Measurements from ENCODE around the gene ZFHX2.
"Not testable (repeated sequence)": the region's sequence is repeated elsewhere in the genome, so short reads cannot be mapped to it uniquely, and the experiment has no call there.

Gene ZFHX2

GRCh38 chr14:23551266-23552028, at the start of gene ZFHX2:
ZFHX2 (minus strand) TSS chr14:23551765; CDS start chr14:23535325, 16,440 bp downstream.
- peak; percentile 82 for DNase-seq

- DNase-seq, result no peak
Observed at GRCh38 chr14:23600806-23601205, 49.2 kb upstream of the ZFHX2 start.

- no peak for DNase-seq
Observed at GRCh38 chr14:23600322-23600707, 48.8 kb upstream of the ZFHX2 start.

GRCh38 chr14:23594191-23594590, 42.6 kb upstream of the ZFHX2 start:
- not testable (repeated sequence) for DNase-seq

- no peak for DNase-seq
Observed at GRCh38 chr14:23590198-23590597, 38.6 kb upstream of the ZFHX2 start.

- no peak for DNase-seq
Observed at GRCh38 chr14:23589606-23590005, 38.0 kb upstream of the ZFHX2 start.

- DNase-seq, result peak; percentile 72
Observed at GRCh38 chr14:23588884-23589598, 37.5 kb upstream of the ZFHX2 start.

GRCh38 chr14:23584527-23585203, 33.1 kb upstream of the ZFHX2 start:
- not testable (repeated sequence) for DNase-seq

GRCh38 chr14:23583761-23584526, 32.4 kb upstream of the ZFHX2 start:
- DNase-seq, result not testable (repeated sequence)

- no peak for DNase-seq
Observed at GRCh38 chr14:23582906-23583760, 31.6 kb upstream of the ZFHX2 start.

GRCh38 chr14:23580948-23581281, 29.4 kb upstream of the ZFHX2 start:
- DNase-seq, result no peak

GRCh38 chr14:23580152-23580926, 28.8 kb upstream of the ZFHX2 start:
- no peak for DNase-seq

GRCh38 chr14:23579739-23580138, 28.2 kb upstream of the ZFHX2 start:
- DNase-seq, result no peak

- no peak for DNase-seq
Observed at GRCh38 chr14:23579311-23579630, 27.7 kb upstream of the ZFHX2 start.

- DNase-seq, result no peak
Observed at GRCh38 chr14:23578560-23579310, 27.2 kb upstream of the ZFHX2 start, which contains the start of gene JPH4. JPH4 (minus strand) TSS chr14:23578790; CDS start chr14:23577453, 1,337 bp downstream.

- no peak for DNase-seq
Observed at GRCh38 chr14:23577710-23578392, 26.3 kb upstream of the ZFHX2 start.

GRCh38 chr14:23577004-23577681, 25.6 kb upstream of the ZFHX2 start:
- no peak for DNase-seq

GRCh38 chr14:23573384-23574015, 21.9 kb upstream of the ZFHX2 start:
- no peak for DNase-seq

GRCh38 chr14:23572836-23573235, 21.3 kb upstream of the ZFHX2 start:
- no peak for DNase-seq

Measured in stimulated activated naive CD4-positive, alpha-beta T cell treated with Interleukin-2 at 50 U/mL for 16 hours (primary cell).